ENCODE data around the gene ZC3H10. TPM values are rescaled to one million over a fixed set of nuclear protein-coding genes. Genes with fewer than 3 reads are reported as not detected.
"Not testable (repeated sequence)": the region's sequence is repeated elsewhere in the genome, so short reads cannot be mapped to it uniquely, and the experiment has no call there.

The ZC3H10 gene
- total RNA-seq, 2 donors from 2014 or later: 2.1 to 2.9 TPM

GRCh38 chr12:56155256-56155845, 37.3 kb downstream of the ZC3H10 start:
- Histone ChIP-seq H3K4me3 (no peak overlapping the region), H3K9me3 (no peaks in the 10 kb centered on the region), H3K4me1 (peaks cover 0 to 35% of the 10 kb centered on the region in 2 donors), H3K27ac (no peak overlapping the region), H3K36me3 (peaks cover 11% of the 10 kb centered on the region), H3K27me3 (no peaks in the 10 kb centered on the region)
- TF ChIP-seq CTCF (IDR thresholded peaks at IDR 0.05): no peak
- no peak for DNase-seq (ENCODE audit: low spot score)

GRCh38 chr12:56156464-56157200, 38.6 kb downstream of the ZC3H10 start:
- peak overlapping the region; percentile 96 to 99 for H3K27ac ChIP-seq
- H3K9me3 ChIP-seq; H3K27me3 ChIP-seq; DNase-seq (ENCODE audit: low spot score): not testable (repeated sequence)
- peaks cover 23% of the 10 kb centered on the region for H3K36me3 ChIP-seq
- H3K4me3 ChIP-seq: peak overlapping the region; percentile 69 to 92
- peaks cover 0 to 42% of the 10 kb centered on the region in 2 donors for H3K4me1 ChIP-seq

GRCh38 chr12:56157201-56158028, 39.3 kb downstream of the ZC3H10 start:
- peak; percentile 49 to 74 for TF ChIP-seq CTCF (IDR thresholded peaks at IDR 0.05)
- peaks cover 0 to 46% of the 10 kb centered on the region in 2 donors for H3K4me1 ChIP-seq
- H3K9me3 ChIP-seq: no peaks in the 10 kb centered on the region
- H3K27me3 ChIP-seq: no peaks in the 10 kb centered on the region
- peak overlapping the region; percentile 96 to 99 for H3K27ac ChIP-seq
- peak; percentile 84 for DNase-seq (ENCODE audit: low spot score)
- peak overlapping the region; percentile 69 to 92 for H3K4me3 ChIP-seq
- H3K36me3 ChIP-seq: peaks cover 31% of the 10 kb centered on the region

- Histone ChIP-seq H3K27me3 (no peaks in the 10 kb centered on the region), H3K36me3 (peaks cover 40% of the 10 kb centered on the region), H3K4me3 (peak within 1 kb of the TSS; percentile 69 to 92), H3K27ac (peak within 1 kb of the TSS; percentile 96 to 99), H3K9me3 (no peaks in the 10 kb centered on the region), H3K4me1 (peaks cover 0 to 41% of the 10 kb centered on the region in 2 donors)
- peak; percentile 100 for DNase-seq (ENCODE audit: low spot score)
- peak in 1 of 2 donors; percentile 9 for TF ChIP-seq CTCF (IDR thresholded peaks at IDR 0.05)
Measured at GRCh38 chr12:56158029-56158925, 40.2 kb downstream of the ZC3H10 start, which contains the start of gene MYL6. Gene MYL6 (plus strand): TSS chr12:56158359. CDS start chr12:56158402, 43 bp downstream.

GRCh38 chr12:56158926-56159461, 40.9 kb downstream of the ZC3H10 start:
- Histone ChIP-seq H3K27ac (peak overlapping the region; percentile 96 to 99), H3K9me3 (no peaks in the 10 kb centered on the region), H3K36me3 (peaks cover 47% of the 10 kb centered on the region), H3K4me1 (peaks cover 0 to 41% of the 10 kb centered on the region in 2 donors), H3K27me3 (no peaks in the 10 kb centered on the region), H3K4me3 (peak overlapping the region; percentile 69 to 92)
- TF ChIP-seq CTCF (IDR thresholded peaks at IDR 0.05): no peak
- peak; percentile 96 for DNase-seq (ENCODE audit: low spot score)

Data from right atrium auricular region (tissue), 2 donors.